Esophagus squamous epithelium (tissue), 5 donors: ENCODE results near the gene DUSP10. TPM values are rescaled to one million over a fixed set of nuclear protein-coding genes. Genes with fewer than 3 reads are reported as not detected.
A peak's percentile ranks its signal among the peaks of the same experiment; 100 is the strongest.

ENCODE experiments used
- DNase-seq: peaks from one replicate; lab custom pipeline; 2025; lab: John Stamatoyannopoulos, UW
- H3K27ac ChIP-seq, 4 donors: fragments of 200-600 bp; sonication (generic); one replicate each; pipeline ENCODE4 v1.5.1; 2016 to 2019; ENCODE audit warnings: mild to moderate bottlenecking in 1 of 4
- H3K27me3 ChIP-seq, 4 donors: fragments of 200-600 bp; sonication (generic); 1 replicate in 3 of 4; 2 replicates in 1 of 4; pipeline versions ENCODE4 v1.5.1 to v1.6.0; 2017 to 2021; ENCODE audit warnings: antibody characterized with exemption in 1 of 4
- H3K36me3 ChIP-seq, 3 donors: fragments of 200-600 bp; sonication (generic); one replicate each; pipeline ENCODE4 v1.5.1; 2016 to 2019
- H3K4me1 ChIP-seq, 3 donors: fragments of 200-600 bp; sonication (generic); one replicate each; pipeline ENCODE4 v1.5.1; 2017 to 2019
- H3K4me3 ChIP-seq, 4 donors: fragments of 200-600 bp; sonication (generic); 1 replicate in 3 of 4; 2 replicates in 1 of 4; pipeline ENCODE4 v1.5.1; 2016 to 2019; ENCODE audit warnings: mild to moderate bottlenecking in 2 of 4, moderate library complexity in 1 of 4
- H3K9me3 ChIP-seq, 3 donors: fragments of 200-600 bp; sonication (generic); one replicate each; pipeline ENCODE4 v1.5.1; 2016 to 2019
- POLR2A ChIP-seq, 4 donors: fragments of 450-650 bp; IDR thresholded peaks; one replicate each; pipeline ENCODE4 v1.6.1; 2017; ENCODE audit warnings: antibody characterized with exemption in 4 of 4, mild to moderate bottlenecking in 4 of 4, moderate library complexity in 3 of 4
- WGBS, 2 donors: methylation state at CpG; one replicate each; pipeline ENCODE4 v1.1.5; 2018; 5-methylcytosine and 5-hydroxymethylcytosine counted together
- intact Hi-C: fragments of 100-400 bp; cut with DNase I; formaldehyde crosslinking; loops from one replicate; pipeline ENCODE4 v1.15.0; 2022
- total RNA-seq, 4 donors: library from RNA; depleted of rRNA; stranded (reverse); fragments of >200 nt; gene quantifications; one replicate each; pipeline ENCODE4 v1.1.0, GENCODE V29; 2016
- TF ChIP-seq, protein P1 (sequence below), 6 experiments: fragments of 450-650 bp in 4 of 6; fragments of 200-600 bp in 2 of 6; sonication (generic) in 2 of 6; IDR thresholded peaks; one replicate each; pipeline ENCODE4 v1.5.1; 2016 to 2019; ENCODE audit warnings: antibody characterized with exemption in 6 of 6, mild to moderate bottlenecking in 4 of 6, moderate library complexity in 4 of 6
- donor health status: DM: yes; HTN: yes; CAD: no.

DUSP10 gene
- total RNA-seq, 4 donors from 2014 or later = 1.4 to 7.4 (median 4.9) TPM

DNA sequence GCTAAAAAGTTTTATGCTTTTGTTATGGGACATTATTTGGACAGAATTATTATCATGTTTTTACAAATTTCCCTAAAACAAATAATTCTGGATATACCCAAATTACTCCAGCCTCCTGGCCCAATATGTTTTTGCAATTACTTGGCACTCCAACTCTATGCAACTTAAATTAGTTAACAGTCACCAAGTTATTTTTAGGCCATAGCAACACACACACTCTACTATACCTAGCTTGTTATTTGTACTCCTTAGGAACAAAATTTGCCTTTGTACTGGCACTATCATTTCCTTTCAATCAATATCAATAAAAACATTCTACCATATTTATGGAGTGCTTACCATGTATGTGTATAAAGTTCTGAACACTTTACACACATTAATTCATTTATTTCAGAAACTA is 7.7 kb downstream of the DUSP10 start:
- Histone ChIP-seq H3K27ac (peak overlapping the region in 3 of 4 donors; percentile 32 to 51 (median 47)), H3K4me3 (no peak overlapping the region), H3K4me1 (peaks cover 0 to 52% (median 3%) of the 10 kb centered on the region in 3 donors), H3K9me3 (no peaks in the 10 kb centered on the region), H3K36me3 (peaks cover 0 to 15% (median 0%) of the 10 kb centered on the region in 3 donors), H3K27me3 (no peaks in the 10 kb centered on the region)
- TF ChIP-seq POLR2A (IDR thresholded peaks at IDR 0.05) = no peak
- TF ChIP-seq, protein P1, sequence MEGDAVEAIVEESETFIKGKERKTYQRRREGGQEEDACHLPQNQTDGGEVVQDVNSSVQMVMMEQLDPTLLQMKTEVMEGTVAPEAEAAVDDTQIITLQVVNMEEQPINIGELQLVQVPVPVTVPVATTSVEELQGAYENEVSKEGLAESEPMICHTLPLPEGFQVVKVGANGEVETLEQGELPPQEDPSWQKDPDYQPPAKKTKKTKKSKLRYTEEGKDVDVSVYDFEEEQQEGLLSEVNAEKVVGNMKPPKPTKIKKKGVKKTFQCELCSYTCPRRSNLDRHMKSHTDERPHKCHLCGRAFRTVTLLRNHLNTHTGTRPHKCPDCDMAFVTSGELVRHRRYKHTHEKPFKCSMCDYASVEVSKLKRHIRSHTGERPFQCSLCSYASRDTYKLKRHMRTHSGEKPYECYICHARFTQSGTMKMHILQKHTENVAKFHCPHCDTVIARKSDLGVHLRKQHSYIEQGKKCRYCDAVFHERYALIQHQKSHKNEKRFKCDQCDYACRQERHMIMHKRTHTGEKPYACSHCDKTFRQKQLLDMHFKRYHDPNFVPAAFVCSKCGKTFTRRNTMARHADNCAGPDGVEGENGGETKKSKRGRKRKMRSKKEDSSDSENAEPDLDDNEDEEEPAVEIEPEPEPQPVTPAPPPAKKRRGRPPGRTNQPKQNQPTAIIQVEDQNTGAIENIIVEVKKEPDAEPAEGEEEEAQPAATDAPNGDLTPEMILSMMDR (IDR thresholded peaks at IDR 0.05) = no peak
- no peak for DNase-seq
- intact Hi-C loops = no loop called here

- no peak for DNase-seq
- Histone ChIP-seq H3K4me3 (no peak overlapping the region), H3K4me1 (peaks cover 0 to 44% (median 6%) of the 10 kb centered on the region in 3 donors), H3K27me3 (no peaks in the 10 kb centered on the region), H3K36me3 (no peaks in the 10 kb centered on the region), H3K9me3 (no peaks in the 10 kb centered on the region), H3K27ac (no peak overlapping the region)
- no peak for TF ChIP-seq POLR2A (IDR thresholded peaks at IDR 0.05)
- TF ChIP-seq, protein P1 (IDR thresholded peaks at IDR 0.05) = no peak
- intact Hi-C loops = no loop called here
Observed at GRCh38 chr1:221732052-221732451, 9.8 kb downstream of the DUSP10 start.

GRCh38 chr1:221729771-221730330 is 12.0 kb downstream of the DUSP10 start:
- WGBS, 2 donors = 67 to 82% methylated on average over 6 of the region's 6 CpGs
- Histone ChIP-seq H3K4me1 (peaks cover 0 to 62% (median 16%) of the 10 kb centered on the region in 3 donors), H3K27me3 (no peaks in the 10 kb centered on the region), H3K36me3 (no peaks in the 10 kb centered on the region), H3K9me3 (no peaks in the 10 kb centered on the region), H3K4me3 (peak overlapping the region in 1 of 4 donors; percentile 15), H3K27ac (peak overlapping the region in 3 of 4 donors; percentile 44 to 51 (median 47))
- intact Hi-C loops = no loop called here
- no peak for DNase-seq
- no peak for TF ChIP-seq POLR2A (IDR thresholded peaks at IDR 0.05)
- TF ChIP-seq, protein P1 (IDR thresholded peaks at IDR 0.05) = no peak

GRCh38 chr1:221728037-221728505 is 13.8 kb downstream of the DUSP10 start:
- intact Hi-C loops = no loop called here
- no peaks in the 10 kb centered on the region for H3K36me3 ChIP-seq
- peak overlapping the region in 3 of 4 donors; percentile 44 to 51 (median 50) for H3K27ac ChIP-seq
- H3K4me3 ChIP-seq = no peak overlapping the region
- DNase-seq = no peak
- no peaks in the 10 kb centered on the region for H3K27me3 ChIP-seq
- peaks cover 0 to 7% (median 0%) of the 10 kb centered on the region in 3 donors for H3K9me3 ChIP-seq
- peaks cover 0 to 54% (median 33%) of the 10 kb centered on the region in 3 donors for H3K4me1 ChIP-seq
- TF ChIP-seq, protein P1 (IDR thresholded peaks at IDR 0.05) = no peak
- no peak for TF ChIP-seq POLR2A (IDR thresholded peaks at IDR 0.05)
- WGBS, 2 donors = 76 to 77% methylated on average over 1 of the region's 1 CpG

DNA sequence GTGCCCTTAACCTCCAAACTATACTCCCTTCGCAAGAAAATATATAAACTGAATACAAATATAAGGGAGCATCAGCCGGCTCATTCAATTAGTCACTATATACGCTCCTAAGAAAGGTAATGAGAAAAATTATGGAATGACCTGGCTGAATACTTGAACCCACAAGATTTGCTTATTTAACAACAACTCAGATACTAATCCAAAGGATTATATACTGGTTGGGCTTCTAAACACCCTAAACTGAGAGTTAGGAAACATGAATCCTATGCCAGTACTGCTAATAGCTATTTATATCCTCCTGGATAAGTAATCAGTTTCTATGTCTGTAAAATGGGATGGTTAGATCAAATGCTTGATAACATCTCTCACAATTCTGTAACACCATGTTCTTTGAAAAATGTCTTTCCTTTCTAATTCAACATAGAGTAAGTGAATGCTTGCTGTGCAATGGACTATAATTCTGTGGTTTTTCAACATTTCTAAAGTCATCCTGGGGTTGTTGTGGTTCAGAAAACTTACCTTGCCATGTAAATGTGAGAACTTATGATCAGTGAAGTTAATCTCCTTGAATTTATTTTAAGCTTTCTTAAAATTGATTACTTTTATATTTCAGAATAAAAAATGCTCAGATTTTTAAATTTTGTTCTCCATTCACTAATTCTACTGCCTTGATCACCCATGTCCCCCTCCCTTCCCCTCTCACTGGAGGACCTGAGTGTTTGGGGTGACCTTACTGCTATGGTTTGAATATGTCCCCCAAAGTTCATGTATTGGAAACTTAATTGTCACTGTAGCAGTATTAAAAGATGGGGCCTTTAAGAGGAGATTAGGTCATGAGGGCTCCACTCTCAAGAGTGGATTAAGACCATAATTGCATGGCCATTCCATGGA is 14.5 kb downstream of the DUSP10 start:
- intact Hi-C loops = no loop called here
- Histone ChIP-seq H3K27me3 (no peaks in the 10 kb centered on the region), H3K4me3 (no peak overlapping the region), H3K27ac (peak overlapping the region in 3 of 4 donors; percentile 43 to 65 (median 50)), H3K36me3 (no peaks in the 10 kb centered on the region), H3K4me1 (peaks cover 0 to 51% (median 34%) of the 10 kb centered on the region in 3 donors), H3K9me3 (peaks cover 0 to 7% (median 0%) of the 10 kb centered on the region in 3 donors)
- 83 to 94% methylated on average over 3 of the region's 3 CpGs for WGBS, 2 donors
- no peak for DNase-seq
- TF ChIP-seq, protein P1 (IDR thresholded peaks at IDR 0.05) = no peak
- no peak for TF ChIP-seq POLR2A (IDR thresholded peaks at IDR 0.05)
